Loucy (cell line): ENCODE data around the gene PDK4.
"Not testable (repeated sequence)": the region's sequence is repeated elsewhere in the genome, so short reads cannot be mapped to it uniquely, and the experiment has no call there.

ENCODE experiments used
- H2AFZ ChIP-seq: fragments of 200-600 bp; sonication (generic); 2 replicates; pipeline ENCODE4 v1.6.0; 2016; ENCODE audit warnings: antibody characterized with exemption, mild to moderate bottlenecking, low read length, moderate library complexity
- H3F3A ChIP-seq: fragments of 200-600 bp; 2 replicates; pipeline ENCODE4 v1.6.0; 2016; ENCODE audit warnings: antibody characterized with exemption, low read depth, mild to moderate bottlenecking
- H3K27me3 ChIP-seq: fragments of 200-600 bp; sonication (generic); 2 replicates; pipeline ENCODE4 v1.6.1; 2014; ENCODE audit warnings: low read length, mild to moderate bottlenecking; ENCODE audit not compliant: insufficient read depth, poor library complexity, severe bottlenecking
- H3K36me3 ChIP-seq: fragments of 200-600 bp; sonication (generic); 2 replicates; pipeline ENCODE4 v1.6.1; 2016; ENCODE audit warnings: low read length; ENCODE audit not compliant: insufficient read depth
- H3K4me1 ChIP-seq: fragments of 200-600 bp; sonication (generic); 2 replicates; pipeline ENCODE4 v1.5.1; 2014; ENCODE audit warnings: low read length, mild to moderate bottlenecking; ENCODE audit not compliant: insufficient read depth, poor library complexity, severe bottlenecking
- H3K4me2 ChIP-seq: fragments of 200-600 bp; sonication (generic); 2 replicates; pipeline ENCODE4 v1.6.0; 2014; ENCODE audit warnings: antibody characterized with exemption, low read length, low read depth, mild to moderate bottlenecking; ENCODE audit not compliant: poor library complexity, severe bottlenecking
- H3K4me3 ChIP-seq: fragments of 200-600 bp; sonication (generic); 2 replicates; pipeline ENCODE4 v1.5.1; 2014; ENCODE audit warnings: low read length, mild to moderate bottlenecking, mixed read lengths; ENCODE audit not compliant: poor library complexity, severe bottlenecking
- H3K79me2 ChIP-seq: fragments of 200-600 bp; sonication (generic); 2 replicates; pipeline ENCODE4 v1.6.1; 2014; ENCODE audit warnings: low read length; ENCODE audit not compliant: insufficient read depth
- H3K9ac ChIP-seq: fragments of 200-600 bp; sonication (generic); 2 replicates; pipeline ENCODE4 v1.6.0; 2014; ENCODE audit warnings: mild to moderate bottlenecking, low read depth, low read length, moderate library complexity; ENCODE audit not compliant: poor library complexity, severe bottlenecking
- H3K9me2 ChIP-seq: fragments of 200-600 bp; sonication (generic); replicated peaks from 2 replicates; pipeline ENCODE4 v1.6.1; 2016; ENCODE audit warnings: low read depth, low read length, mixed read lengths
- H3K9me3 ChIP-seq: fragments of 200-600 bp; sonication (generic); 2 replicates; pipeline ENCODE4 v1.6.1; 2014; ENCODE audit warnings: mild to moderate bottlenecking, antibody characterized with exemption, low read length, low read depth; ENCODE audit not compliant: insufficient read depth
- H4K20me1 ChIP-seq: fragments of 200-600 bp; sonication (generic); 2 replicates; pipeline ENCODE4 v1.6.0; 2014; ENCODE audit warnings: antibody characterized with exemption, low read length, mild to moderate bottlenecking; ENCODE audit not compliant: insufficient read depth, poor library complexity, severe bottlenecking
- CTCF ChIP-seq: fragments of 200-600 bp; sonication (generic); conservative IDR thresholded peaks from 2 replicates; pipeline ENCODE4 v1.5.1; 2014; ENCODE audit warnings: mild to moderate bottlenecking, antibody characterized with exemption, low read length
- EZH2phosphoT487 ChIP-seq: fragments of 200-600 bp; IDR thresholded peaks from 2 replicates; pipeline ENCODE4 v1.6.1; 2018; ENCODE audit warnings: antibody characterized with exemption, mild to moderate bottlenecking, moderate library complexity, borderline replicate concordance

PDK4 gene

GRCh38 chr7:95607561-95607960 is 11.2 kb upstream of the PDK4 start:
- Histone ChIP-seq H3K27me3 (no peaks in the 10 kb centered on the region), H4K20me1 (no peaks in the 10 kb centered on the region), H3K9me3 (no peaks in the 10 kb centered on the region), H3K4me1 (peaks cover 57% of the 10 kb centered on the region), H3K9ac (no peak overlapping the region), H3K4me2 (peak overlapping the region; percentile 53), H3F3A (peaks cover 7% of the 10 kb centered on the region; the same call in 1 of the 2 replicates), H3K9me2 (no peaks in the 10 kb centered on the region), H3K4me3 (no peak overlapping the region), H3K36me3 (no peaks in the 10 kb centered on the region), H2AFZ (no peak overlapping the region; the same call in 1 of the 2 replicates), H3K79me2 (no peaks in the 10 kb centered on the region)
- TF ChIP-seq CTCF (no peak), EZH2phosphoT487 (no peak)

GRCh38 chr7:95605275-95605674 is 9.0 kb upstream of the PDK4 start:
- Histone ChIP-seq H3K4me2 (no peak overlapping the region), H2AFZ (no peak overlapping the region), H3K4me3 (no peak overlapping the region), H3K27me3 (no peaks in the 10 kb centered on the region), H3K9me3 (no peaks in the 10 kb centered on the region), H3K79me2 (no peaks in the 10 kb centered on the region), H3K4me1 (peaks cover 40% of the 10 kb centered on the region), H4K20me1 (no peaks in the 10 kb centered on the region), H3F3A (peaks cover 7% of the 10 kb centered on the region; the same call in 1 of the 2 replicates), H3K9me2 (no peaks in the 10 kb centered on the region), H3K9ac (no peak overlapping the region), H3K36me3 (no peaks in the 10 kb centered on the region)
- TF ChIP-seq CTCF (no peak), EZH2phosphoT487 (no peak)

- not testable (repeated sequence) for H3K4me3 ChIP-seq, H3K9ac ChIP-seq, H4K20me1 ChIP-seq, H3K27me3 ChIP-seq, H3K36me3 ChIP-seq, H3K9me3 ChIP-seq, H3K4me2 ChIP-seq, H3K9me2 ChIP-seq, H2AFZ ChIP-seq, H3K79me2 ChIP-seq, H3F3A ChIP-seq
- H3K4me1 ChIP-seq, result peaks cover 35% of the 10 kb centered on the region
These were observed 8.5 kb upstream of the PDK4 start for GRCh38 chr7:95604811-95605210.

DNA sequence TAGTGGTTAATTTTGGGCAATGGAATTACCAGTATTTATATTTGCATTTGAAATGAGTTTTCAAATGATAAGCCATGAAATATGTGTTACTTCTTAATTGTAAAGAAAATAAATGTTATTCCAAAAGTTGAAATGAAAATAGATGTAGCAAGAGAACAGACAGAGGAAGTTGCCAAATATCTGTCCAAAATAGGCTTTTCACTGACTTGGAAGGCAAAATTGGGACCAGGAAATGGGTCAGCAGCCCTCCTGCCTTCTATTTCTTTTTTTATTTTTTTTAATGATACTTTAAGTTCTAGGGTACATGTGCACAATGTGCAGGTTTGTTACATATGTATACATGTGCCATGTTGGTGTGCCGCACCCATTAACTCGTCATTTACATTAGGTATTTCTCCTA is 8.1 kb upstream of the PDK4 start:
- H3K9me3 ChIP-seq, H3F3A ChIP-seq, H4K20me1 ChIP-seq, H3K27me3 ChIP-seq, H3K9me2 ChIP-seq, H3K4me2 ChIP-seq, H3K36me3 ChIP-seq, H3K79me2 ChIP-seq, H3K9ac ChIP-seq, H2AFZ ChIP-seq, H3K4me3 ChIP-seq: not testable (repeated sequence)
- H3K4me1 ChIP-seq, result peaks cover 31% of the 10 kb centered on the region
